GM12878 (cell line): ENCODE data around the gene RSBN1L. TPM values are rescaled to one million over a fixed set of nuclear protein-coding genes. Genes with fewer than 3 reads are reported as not detected.

Experiments used
- ATAC-seq: fragments of 200-7000 bp; cut with Tn5 transposase; 3 replicates; pipeline ENCODE4 v1.9.1; 2020; ENCODE audit warnings: mild to moderate bottlenecking, moderate library complexity
- Bru-seq: library from RNA; stranded (reverse); fragments of 400-500 nt; gene quantifications from one replicate; lab custom pipeline; 2021; lab: Mats Ljungman, UMichigan
- BruChase-seq, 2 experiments: library from RNA; stranded (reverse); fragments of 400-500 nt; gene quantifications; one replicate each; lab custom pipeline; 2021; lab: Mats Ljungman, UMichigan
- BruUV-seq: library from RNA; stranded (reverse); fragments of 400-500 nt; replicated peaks from 2 replicates; lab custom pipeline; 2021; lab: Mats Ljungman, UMichigan
- CTCF ChIA-PET: fragments of 300-600 bp; sonication (Branson Sonifier 250); formaldehyde crosslinking; extraction: SDS; loops from one replicate; lab custom pipeline; 2021; ENCODE audit warnings: inconsistent platforms; lab: Yijun Ruan, JAX
- POLR2A ChIA-PET: fragments of 350-600 bp; formaldehyde crosslinking; extraction: SDS; loops from one replicate; lab custom pipeline; 2021; ENCODE audit warnings: inconsistent platforms; lab: Charles Lee
- RAD21 ChIA-PET: fragments of 300-600 bp; sonication (Branson Sonifier 250); formaldehyde crosslinking; loops from one replicate; lab custom pipeline; 2023; ENCODE audit warnings: antibody characterized with exemption; ENCODE audit not compliant: unreplicated experiment; lab: Charles Lee
- SMC1A ChIA-PET: fragments of 300-600 bp; sonication (Branson Sonifier 250); formaldehyde crosslinking; loops from one replicate; lab custom pipeline; 2023; ENCODE audit not compliant: unreplicated experiment, uncharacterized antibody; lab: Charles Lee
- DNase-seq: peaks from one replicate; pipeline ENCODE4 v3.0.0-alpha.2; 2011; ENCODE audit warnings: low read depth, low spot score
- FAIRE-seq: peaks from 3 replicates; lab custom pipeline; 2011; peaks lifted over from hg19 to GRCh38; lab: Jason Lieb, UNC
- H2AFZ ChIP-seq: 2 replicates; pipeline ENCODE4 v1.6.0; 2011; ENCODE audit warnings: low read depth, low read length, control low read depth; ENCODE audit not compliant: control insufficient read depth
- H3K27ac ChIP-seq: 2 replicates; pipeline ENCODE4 v1.5.1; 2011; ENCODE audit warnings: control low read depth; ENCODE audit not compliant: control insufficient read depth, insufficient read depth
- H3K27me3 ChIP-seq, 2 experiments: replicated peaks in 1 of 2; 2 replicates each; pipeline versions ENCODE4 v1.6.0 to v1.6.1; 2011; ENCODE audit warnings: low read length in 1 of 2; ENCODE audit not compliant: control insufficient read depth in 2 of 2, insufficient read depth in 2 of 2
- H3K36me3 ChIP-seq, 2 experiments: 2 replicates each; pipeline ENCODE4 v1.5.1; 2011; ENCODE audit warnings: low read length in 1 of 2; ENCODE audit not compliant: control insufficient read depth in 2 of 2, insufficient read depth in 2 of 2
- H3K4me1 ChIP-seq: 2 replicates; pipeline ENCODE4 v1.6.1; 2011; ENCODE audit warnings: mild to moderate bottlenecking, low read length, moderate library complexity, mixed read lengths; ENCODE audit not compliant: control insufficient read depth, insufficient read depth
- H3K4me2 ChIP-seq: 2 replicates; pipeline ENCODE4 v1.6.0; 2011; ENCODE audit warnings: control low read depth; ENCODE audit not compliant: control insufficient read depth, insufficient read depth
- H3K4me3 ChIP-seq: fragments of 200-600 bp; sonication (generic); 2 replicates; pipeline ENCODE4 v1.5.1; 2016
- H3K79me2 ChIP-seq: 2 replicates; pipeline ENCODE4 v1.6.0; 2011; ENCODE audit warnings: low read length; ENCODE audit not compliant: control insufficient read depth, insufficient read depth
- H3K9ac ChIP-seq: 2 replicates; pipeline ENCODE4 v1.8.0; 2011; ENCODE audit warnings: low read length, control low read depth, mixed read lengths; ENCODE audit not compliant: control insufficient read depth, insufficient read depth
- H3K9me3 ChIP-seq: replicated peaks from 3 replicates; pipeline ENCODE4 v1.5.1; 2011; ENCODE audit warnings: mild to moderate bottlenecking, low read length; ENCODE audit not compliant: control insufficient read depth, insufficient read depth
- H4K20me1 ChIP-seq: 2 replicates; pipeline ENCODE4 v1.6.0; 2011; ENCODE audit not compliant: control insufficient read depth, insufficient read depth
- ATF7 ChIP-seq: fragments of 450-650 bp; IDR thresholded peaks from 2 replicates; pipeline ENCODE4 v1.6.1; 2016; ENCODE audit warnings: low read depth, mild to moderate bottlenecking
- EED ChIP-seq: sonication (generic); IDR thresholded peaks from 2 replicates; pipeline ENCODE4 v1.6.1; 2016; ENCODE audit warnings: antibody characterized with exemption, low read depth
- GATAD2B ChIP-seq: fragments of 450-650 bp; conservative IDR thresholded peaks from 2 replicates; pipeline ENCODE4 v1.6.1; 2017; ENCODE audit warnings: low read depth, mild to moderate bottlenecking, moderate library complexity
- IKZF1 ChIP-seq: fragments of 450-650 bp; conservative IDR thresholded peaks from 2 replicates; pipeline ENCODE4 v1.6.1; 2017; ENCODE audit warnings: antibody characterized with exemption, mild to moderate bottlenecking
- JUNB ChIP-seq: IDR thresholded peaks from 2 replicates; pipeline ENCODE4 v1.6.1; 2016; ENCODE audit warnings: antibody characterized with exemption, mild to moderate bottlenecking
- PRDM15 ChIP-seq: fragments of 450-650 bp; formaldehyde crosslinking; IDR thresholded peaks from 2 replicates; pipeline ENCODE4 v1.4.0; 2020; ENCODE audit warnings: mild to moderate bottlenecking, moderate library complexity
- RCOR1 ChIP-seq: conservative IDR thresholded peaks from 2 replicates; pipeline ENCODE4 v1.6.1; 2012; ENCODE audit warnings: low read depth, low read length, improper control_type of control experiment
- STAT1 ChIP-seq: fragments of 450-650 bp; conservative IDR thresholded peaks from 2 replicates; pipeline ENCODE4 v1.6.1; 2014; ENCODE audit warnings: antibody characterized with exemption, mild to moderate bottlenecking
- SUPT20H ChIP-seq: IDR thresholded peaks from 2 replicates; pipeline ENCODE4 v1.6.1; 2011; ENCODE audit warnings: low read depth, mild to moderate bottlenecking, low read length, moderate library complexity, borderline replicate concordance; ENCODE audit not compliant: control insufficient read depth
- TCF12 ChIP-seq: IDR thresholded peaks from 2 replicates; pipeline ENCODE4 v1.6.1; 2011; ENCODE audit warnings: low read depth, mild to moderate bottlenecking, low read length
- ZNF24 ChIP-seq: fragments of 450-650 bp; IDR thresholded peaks from 2 replicates; pipeline ENCODE4 v1.6.1; 2017; ENCODE audit warnings: antibody characterized with exemption, mild to moderate bottlenecking
- ZNF687 ChIP-seq: fragments of 450-650 bp; IDR thresholded peaks from 2 replicates; pipeline ENCODE4 v1.6.1; 2017; ENCODE audit warnings: mild to moderate bottlenecking, moderate library complexity
- WGBS: methylation state at CpG from one replicate; pipeline ENCODE4 v1.1.6; 2016; ENCODE audit warnings: low lambda C conversion rate; ENCODE audit not compliant: insufficient replicate concordance, insufficient coverage; ENCODE audit errors: missing lambda C conversion rate; 5-methylcytosine and 5-hydroxymethylcytosine counted together
- in situ Hi-C: fragments of 300-500 bp; cut with MboI; formaldehyde crosslinking; loops from 9 replicates; pipeline ENCODE4 v1.14.3; 2018; ENCODE audit warnings: mixed read lengths
- intact Hi-C: fragments of 100-400 bp; cut with micrococcal nuclease; formaldehyde crosslinking; loops from one replicate; pipeline ENCODE4 v1.14.2; 2022; ENCODE audit not compliant: unreplicated experiment
- long read RNA-seq, 2 experiments: library from polyadenylated mRNA; unstranded; transcript quantifications; one replicate each; pipeline ENCODE4 v2.0.0, GENCODE V29; 2019 to 2020
- polyA minus RNA-seq, 3 experiments: library from RNA; depleted of rRNA, polyadenylated mRNA; stranded (reverse); fragments of >200 nt; gene quantifications; 2 replicates each; pipeline ENCODE4 v1.2.3, GENCODE V29; 2011
- polyA plus RNA-seq, 11 experiments: library from polyadenylated mRNA; depleted of rRNA in 4 of 11; unstranded in 6 of 11; stranded (reverse) in 5 of 11; fragments of >200 nt; fragmentation: Nextera tagmentation in 4 of 11; fragmentation: Illumina TruSeq in 1 of 11; extraction: Ambion mirVana in 4 of 11; extraction: Trizol in 1 of 11; gene quantifications; 1 replicate in 1 of 11; 2 replicates in 10 of 11; pipeline versions ENCODE4 v1.2.1 to v1.2.3, GENCODE V29; 2011 to 2016; ENCODE audit warnings: inconsistent platforms in 2 of 11, missing spikeins in 2 of 11, low read depth in 1 of 11
- total RNA-seq, 4 experiments: library from RNA; depleted of rRNA in 3 of 4; stranded (reverse); fragments of >200 nt in 3 of 4; fragmentation: Illumina TruSeq in 1 of 4; extraction: Trizol in 1 of 4; gene quantifications; 2 replicates each; pipeline versions ENCODE4 v1.2.1 to v1.2.3, GENCODE V29; 2013 to 2021

Gene RSBN1L
- total RNA-seq (2013; cell fraction: nucleolus; rRNA removed), result 24.9 and 25.6 TPM in 2 replicates
- total RNA-seq (2014; rRNA removed) (11.4 and 14.3 TPM in 2 replicates), total RNA-seq (2014; rRNA removed; fragmentation: Illumina TruSeq; extraction: Trizol) (23.7 and 24.8 TPM in 2 replicates), total RNA-seq (2021) (14.7 and 15.9 TPM in 2 replicates), polyA plus RNA-seq (2011; rRNA removed) (17.6 and 21.3 TPM in 2 replicates), polyA plus RNA-seq (2014; fragmentation: Illumina TruSeq; extraction: Trizol) (21.5 and 24.9 TPM in 2 replicates), polyA plus RNA-seq (2014; fragmentation: Nextera tagmentation; extraction: Ambion mirVana) (1 to 10 TPM; 4.6 to 6.9 TPM), polyA plus RNA-seq (2014; rRNA removed) (9.2 and 10.0 TPM in 2 replicates), polyA plus RNA-seq (2016; fragmentation: Nextera tagmentation; extraction: Ambion mirVana) (1 to 10 TPM; 4.5 to 5.2 TPM), polyA minus RNA-seq (2011; rRNA and poly(A)+ RNA removed) (20.5 and 30.3 TPM in 2 replicates), Bru-seq, nascent RNA (percentile 79 among the genes with signal in this experiment), BruChase-seq, experiment 1, labeled RNA remaining after a 6-hour chase (percentile 77 among the genes with signal in this experiment), BruChase-seq, experiment 2, labeled RNA remaining after a 2-hour chase (percentile 80 among the genes with signal in this experiment)
- polyA plus RNA-seq (2011; ENCODE audit: low read depth), result 5.2 TPM
- polyA plus RNA-seq (2011; cell fraction: cytosol; rRNA removed), result 4.6 and 7.6 TPM in 2 replicates
- 8.6 TPM in 2 replicates for polyA plus RNA-seq (2011; cell fraction: nucleus; rRNA removed)
- polyA plus RNA-seq (2012), result 9.4 and 12.3 TPM in 2 replicates
- polyA minus RNA-seq (2011; cell fraction: cytosol; rRNA and poly(A)+ RNA removed), result 6.9 and 13.3 TPM in 2 replicates
- polyA minus RNA-seq (2011; cell fraction: nucleus; rRNA and poly(A)+ RNA removed), result 5.8 and 11.3 TPM in 2 replicates
- long read RNA-seq, experiment 1, partial matches to known transcripts, result 6 of 9 reads
- long read RNA-seq, experiment 1, other reads (novel, unspliced or antisense), result 3 of 9 reads
- long read RNA-seq, experiment 2, partial matches to known transcripts, result 1 of 3 reads
- long read RNA-seq, experiment 2, other reads (novel, unspliced or antisense), result 2 of 3 reads

GRCh38 chr7:77696057-77696642 lies at the start of gene RSBN1L:
Gene RSBN1L (plus strand): TSS chr7:77696459. CDS start chr7:77696470, 11 bp downstream.
- intact Hi-C loops (loop anchor here (2.0 kb wide), 2 partner anchors 63 to 103 kb away; partner anchors contain the start of genes PHTF2 and TMEM60), in situ Hi-C loops (no loop called here)
- RAD21 ChIA-PET, result interaction anchor here (0.6 to 2.8 kb wide), 5 partner anchors 30 to 157 kb away, joined by 3 to 11 read pairs (median 3); no protein-coding TSS in a partner anchor
- Histone ChIP-seq H3K9ac (peak within 1 kb of the TSS; percentile 97), H3K79me2 (peaks cover 63% of the 10 kb centered on the region), H4K20me1 (no peaks in the 10 kb centered on the region), H3K27me3 (no peaks in the 10 kb centered on the region), H3K9me3 (no peaks in the 10 kb centered on the region), H3K27ac (peak within 1 kb of the TSS; percentile 95), H2AFZ (peak within 1 kb of the TSS; percentile 97), H3K4me3 (peak within 1 kb of the TSS; percentile 100), H3K36me3 (0 out of 4 replicates have a peak, but pooled peaks cover 0 to 2% of the 10 kb centered on the region in 2 experiments), H3K4me1 (no peaks in the 10 kb centered on the region), H3K4me2 (peak within 1 kb of the TSS; percentile 68)
- CTCF ChIA-PET, result interaction anchor here (0.6 to 4.4 kb wide), 5 partner anchors 12 to 64 kb away, joined by 3 to 29 read pairs (median 6); no protein-coding TSS in a partner anchor
- WGBS, result 1% methylated on average over 49 of the region's 53 CpGs
- DNase-seq, result peak; percentile 93
- POLR2A ChIA-PET, result interaction anchor here (0.6 to 3.3 kb wide), 8 partner anchors 9 to 141 kb away, joined by 3 to 12 read pairs (median 4); no protein-coding TSS in a partner anchor
- BruUV-seq, result no TSS peak
- SMC1A ChIA-PET, result interaction anchor here (0.7 to 3.7 kb wide), 6 partner anchors 8 to 220 kb away, joined by 3 to 19 read pairs (median 4); no protein-coding TSS in a partner anchor
- peak; percentile 95 for ATAC-seq
- no peak for FAIRE-seq
- TF ChIP-seq TCF12 (no peak), ZNF687 (no peak), PRDM15 (CRISPR knock-in tag) (no peak), ATF7 (no peak), STAT1 (no peak), RCOR1 (no peak), GATAD2B (peak; percentile 40; the same call in 1 of the 2 replicates), SUPT20H (no peak), IKZF1 (no peak), ZNF24 (no peak), EED (no peak), JUNB (no peak)
